ENCODE measurements around the gene MARCO.

MARCO gene

DNA sequence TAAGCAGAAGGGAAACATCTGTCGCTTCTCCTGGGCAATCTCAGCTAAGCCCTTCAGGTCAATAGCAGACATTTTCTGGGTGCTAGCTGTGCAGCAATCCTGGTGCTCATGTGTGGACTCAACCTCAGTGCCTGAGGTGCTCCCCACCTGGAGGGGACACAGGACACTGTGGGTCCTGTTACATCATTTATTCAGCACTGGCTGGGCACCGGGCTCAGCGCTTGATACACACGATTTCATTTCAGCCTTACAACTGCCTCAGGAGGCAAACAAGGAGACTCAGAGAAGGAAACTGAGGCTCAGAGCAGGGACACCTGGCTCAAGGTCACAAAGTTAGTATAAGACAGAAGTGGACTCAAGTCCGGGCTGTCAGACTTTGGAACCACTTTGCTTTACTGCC lies 46.7 kb downstream of the MARCO start:
- TF ChIP-seq POLR2AphosphoS5 (IDR thresholded peaks at IDR 0.05; ENCODE audit: low read depth, low read length) (no peak), SIN3A (IDR thresholded peaks at IDR 0.05; ENCODE audit: borderline replicate concordance, insufficient read depth, low read length) (no peak), FOXP2 (optimal IDR thresholded peaks at IDR 0.05; ENCODE audit: borderline replicate concordance, extremely low read depth, extremely low read length, insufficient read depth) (no peak), TAF1 (IDR thresholded peaks at IDR 0.05; ENCODE audit: borderline replicate concordance, insufficient read depth, low read length) (no peak)
- TF ChIP-seq, protein P1, sequence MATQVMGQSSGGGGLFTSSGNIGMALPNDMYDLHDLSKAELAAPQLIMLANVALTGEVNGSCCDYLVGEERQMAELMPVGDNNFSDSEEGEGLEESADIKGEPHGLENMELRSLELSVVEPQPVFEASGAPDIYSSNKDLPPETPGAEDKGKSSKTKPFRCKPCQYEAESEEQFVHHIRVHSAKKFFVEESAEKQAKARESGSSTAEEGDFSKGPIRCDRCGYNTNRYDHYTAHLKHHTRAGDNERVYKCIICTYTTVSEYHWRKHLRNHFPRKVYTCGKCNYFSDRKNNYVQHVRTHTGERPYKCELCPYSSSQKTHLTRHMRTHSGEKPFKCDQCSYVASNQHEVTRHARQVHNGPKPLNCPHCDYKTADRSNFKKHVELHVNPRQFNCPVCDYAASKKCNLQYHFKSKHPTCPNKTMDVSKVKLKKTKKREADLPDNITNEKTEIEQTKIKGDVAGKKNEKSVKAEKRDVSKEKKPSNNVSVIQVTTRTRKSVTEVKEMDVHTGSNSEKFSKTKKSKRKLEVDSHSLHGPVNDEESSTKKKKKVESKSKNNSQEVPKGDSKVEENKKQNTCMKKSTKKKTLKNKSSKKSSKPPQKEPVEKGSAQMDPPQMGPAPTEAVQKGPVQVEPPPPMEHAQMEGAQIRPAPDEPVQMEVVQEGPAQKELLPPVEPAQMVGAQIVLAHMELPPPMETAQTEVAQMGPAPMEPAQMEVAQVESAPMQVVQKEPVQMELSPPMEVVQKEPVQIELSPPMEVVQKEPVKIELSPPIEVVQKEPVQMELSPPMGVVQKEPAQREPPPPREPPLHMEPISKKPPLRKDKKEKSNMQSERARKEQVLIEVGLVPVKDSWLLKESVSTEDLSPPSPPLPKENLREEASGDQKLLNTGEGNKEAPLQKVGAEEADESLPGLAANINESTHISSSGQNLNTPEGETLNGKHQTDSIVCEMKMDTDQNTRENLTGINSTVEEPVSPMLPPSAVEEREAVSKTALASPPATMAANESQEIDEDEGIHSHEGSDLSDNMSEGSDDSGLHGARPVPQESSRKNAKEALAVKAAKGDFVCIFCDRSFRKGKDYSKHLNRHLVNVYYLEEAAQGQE (IDR thresholded peaks at IDR 0.05; ENCODE audit: insufficient read depth in 1 of 2, low read depth in 2 of 2, low read length in 2 of 2): no peak

DNA sequence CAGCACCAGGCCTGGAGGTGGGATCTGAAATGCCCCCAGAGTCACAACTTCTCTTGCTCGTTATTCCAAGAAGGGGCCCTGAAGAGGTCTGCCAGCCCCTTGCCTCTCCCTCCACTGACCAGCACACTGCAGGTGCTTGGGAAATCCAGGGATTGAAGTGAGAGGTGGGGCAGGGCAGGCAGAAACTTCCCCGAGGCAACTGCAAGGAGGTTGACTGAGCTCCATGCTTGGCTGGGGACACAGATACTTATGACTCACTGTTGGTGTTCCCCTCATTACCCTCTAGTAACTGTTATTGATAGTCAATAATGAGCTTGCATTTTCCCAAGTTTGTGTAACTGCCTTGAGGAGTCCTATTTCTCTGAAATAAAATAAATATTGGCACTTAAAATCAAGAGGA lies 47.5 kb downstream of the MARCO start:
- TF ChIP-seq POLR2AphosphoS5 (IDR thresholded peaks at IDR 0.05; ENCODE audit: low read depth, low read length): no peak

DNA sequence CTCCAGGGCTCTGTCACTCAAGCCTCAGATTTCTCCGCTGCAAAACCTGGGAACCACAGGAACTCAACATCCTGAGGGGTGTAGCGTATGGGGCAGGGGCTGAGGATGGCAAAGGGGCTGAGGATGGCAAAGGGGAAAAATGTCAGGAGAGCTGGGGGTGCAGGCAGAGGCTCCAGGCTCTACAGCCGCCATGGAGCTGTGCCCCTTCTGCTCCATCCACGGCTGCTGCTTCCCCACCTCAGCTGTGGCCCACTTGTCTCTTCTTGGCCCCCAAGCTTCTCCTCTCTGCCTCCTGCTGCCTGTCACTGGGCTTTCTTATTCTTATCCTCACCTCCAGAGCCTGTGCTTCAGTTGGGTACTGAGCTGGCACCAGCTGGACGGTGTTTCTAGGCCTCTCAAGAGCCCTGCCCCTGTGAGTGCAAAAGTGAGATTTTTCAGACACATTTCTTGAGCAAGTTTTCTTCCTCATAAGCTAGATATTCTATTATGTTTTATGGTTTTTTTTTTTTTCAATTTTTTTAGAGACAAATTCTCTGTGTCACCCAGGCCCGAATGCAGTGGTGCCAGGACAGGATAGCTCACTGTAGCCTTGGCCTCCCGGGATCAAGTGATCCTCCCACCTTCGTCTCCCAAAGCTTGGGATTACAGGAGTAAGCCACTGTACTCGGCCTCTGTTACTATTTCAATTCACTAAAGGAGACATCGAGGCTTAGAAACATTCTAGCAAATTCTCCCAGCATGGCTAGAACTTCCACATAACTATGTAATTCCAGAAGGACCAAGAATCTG lies 49.0 kb downstream of the MARCO start:
- TF ChIP-seq, protein P1 (IDR thresholded peaks at IDR 0.05; ENCODE audit: insufficient read depth in 1 of 2, low read depth in 2 of 2, low read length in 2 of 2): no peak
- TF ChIP-seq TAF1 (IDR thresholded peaks at IDR 0.05; ENCODE audit: borderline replicate concordance, insufficient read depth, low read length): no peak

DNA sequence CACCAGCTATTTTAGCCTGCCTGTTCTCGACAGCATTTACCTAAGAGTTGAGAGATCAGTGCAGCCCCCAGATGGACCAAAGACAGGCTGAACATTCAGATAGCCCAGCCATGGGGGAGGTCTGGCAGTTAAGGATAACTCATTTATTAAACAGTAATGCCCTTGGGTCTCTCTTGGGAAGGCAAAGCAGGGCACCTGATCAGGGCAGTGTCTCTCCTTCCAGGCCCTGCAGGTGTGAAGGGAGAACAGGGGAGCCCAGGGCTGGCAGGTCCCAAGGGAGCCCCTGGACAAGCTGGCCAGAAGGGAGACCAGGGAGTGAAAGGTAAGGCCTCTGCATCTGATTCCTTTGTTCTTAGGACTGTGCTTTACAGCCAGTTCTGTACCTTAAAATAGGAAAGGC lies 49.6 kb downstream of the MARCO start:
- no peak for TF ChIP-seq POLR2AphosphoS5 (IDR thresholded peaks at IDR 0.05; ENCODE audit: low read depth, low read length)
- no peak for TF ChIP-seq FOXP2 (optimal IDR thresholded peaks at IDR 0.05; ENCODE audit: borderline replicate concordance, extremely low read depth, extremely low read length, insufficient read depth)
- TF ChIP-seq SIN3A (IDR thresholded peaks at IDR 0.05; ENCODE audit: borderline replicate concordance, insufficient read depth, low read length): no peak
- TF ChIP-seq, protein P1 (IDR thresholded peaks at IDR 0.05; ENCODE audit: insufficient read depth in 1 of 2, low read depth in 2 of 2, low read length in 2 of 2): no peak
- no peak for TF ChIP-seq TAF1 (IDR thresholded peaks at IDR 0.05; ENCODE audit: borderline replicate concordance, insufficient read depth, low read length)

DNA sequence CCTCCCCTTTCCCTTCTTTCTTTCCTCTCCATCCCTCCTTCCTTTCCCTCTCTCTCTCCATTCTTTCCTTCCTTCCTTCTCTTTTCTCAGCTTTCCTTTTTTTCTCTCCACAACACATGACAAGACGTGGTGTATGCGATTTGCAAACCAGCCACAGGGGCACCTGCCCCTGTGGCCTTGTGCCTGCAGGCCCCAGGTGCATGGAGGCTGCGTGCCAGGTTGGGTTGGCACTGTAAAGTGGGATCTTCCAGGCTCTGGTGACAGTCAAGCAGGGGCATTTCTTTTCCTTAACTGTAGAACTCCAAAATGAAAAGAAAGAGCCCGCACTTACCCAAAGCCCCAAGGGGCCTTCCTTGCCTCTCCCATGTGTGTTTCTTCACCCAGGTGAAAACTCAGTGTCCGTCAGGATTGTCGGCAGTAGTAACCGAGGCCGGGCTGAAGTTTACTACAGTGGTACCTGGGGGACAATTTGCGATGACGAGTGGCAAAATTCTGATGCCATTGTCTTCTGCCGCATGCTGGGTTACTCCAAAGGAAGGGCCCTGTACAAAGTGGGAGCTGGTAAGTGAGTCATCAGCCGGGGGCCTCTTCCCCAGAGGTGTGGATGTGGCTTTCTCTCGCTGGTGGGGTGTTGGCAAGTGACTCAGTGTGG lies 50.9 kb downstream of the MARCO start:
- no peak for TF ChIP-seq SIN3A (IDR thresholded peaks at IDR 0.05; ENCODE audit: borderline replicate concordance, insufficient read depth, low read length)
- TF ChIP-seq FOXP2 (optimal IDR thresholded peaks at IDR 0.05; ENCODE audit: borderline replicate concordance, extremely low read depth, extremely low read length, insufficient read depth): no peak
- TF ChIP-seq POLR2AphosphoS5 (IDR thresholded peaks at IDR 0.05; ENCODE audit: low read depth, low read length): no peak
- TF ChIP-seq TAF1 (IDR thresholded peaks at IDR 0.05; ENCODE audit: borderline replicate concordance, insufficient read depth, low read length): no peak
- TF ChIP-seq, protein P1 (IDR thresholded peaks at IDR 0.05; ENCODE audit: insufficient read depth in 1 of 2, low read depth in 2 of 2, low read length in 2 of 2): no peak

Data from PFSK-1 (cell line).